Measurements from ENCODE around the gene HTR4.
"Not testable (repeated sequence)": the region's sequence is repeated elsewhere in the genome, so short reads cannot be mapped to it uniquely, and the experiment has no call there.

The HTR4 gene

GRCh38 chr5:148540647-148541046, 113.7 kb downstream of the HTR4 start:
- FAIRE-seq = no peak
- no peak for DNase-seq (ENCODE audit: insufficient read length, low spot score)

GRCh38 chr5:148539851-148540250, 114.5 kb downstream of the HTR4 start:
- FAIRE-seq = no peak

GRCh38 chr5:148535190-148535589, 119.1 kb downstream of the HTR4 start:
- FAIRE-seq (no peak), DNase-seq (ENCODE audit: insufficient read length, low spot score) (no peak)

More at GRCh38 chr5:148539851-148540250, 114.5 kb downstream of the HTR4 start:
- DNase-seq (ENCODE audit: insufficient read length, low spot score) = no peak

- no peak for DNase-seq (ENCODE audit: insufficient read length, low spot score)
- FAIRE-seq = no peak
These were observed 121.2 kb downstream of the HTR4 start for GRCh38 chr5:148532969-148533670.

- not testable (repeated sequence) for FAIRE-seq; DNase-seq (ENCODE audit: insufficient read length, low spot score)
These were observed 124.9 kb downstream of the HTR4 start for GRCh38 chr5:148529450-148529849.

- FAIRE-seq = no peak
These were observed 129.6 kb downstream of the HTR4 start for GRCh38 chr5:148524721-148525120.

GRCh38 chr5:148523139-148523538, 131.2 kb downstream of the HTR4 start:
- DNase-seq (ENCODE audit: insufficient read length, low spot score) (no peak), FAIRE-seq (no peak)

More at GRCh38 chr5:148524721-148525120, 129.6 kb downstream of the HTR4 start:
- DNase-seq (ENCODE audit: insufficient read length, low spot score) = no peak

- FAIRE-seq (no peak), DNase-seq (ENCODE audit: insufficient read length, low spot score) (no peak)
These were observed 138.9 kb downstream of the HTR4 start for GRCh38 chr5:148515460-148515859.

GRCh38 chr5:148514344-148514743, 140.0 kb downstream of the HTR4 start:
- no peak for FAIRE-seq
- DNase-seq (ENCODE audit: insufficient read length, low spot score) = no peak

- DNase-seq (ENCODE audit: insufficient read length, low spot score) (no peak), FAIRE-seq (no peak)
These were observed 141.8 kb downstream of the HTR4 start for GRCh38 chr5:148512498-148512897.

- DNase-seq (ENCODE audit: insufficient read length, low spot score) = no peak
- FAIRE-seq = no peak
These were observed 142.4 kb downstream of the HTR4 start for GRCh38 chr5:148511810-148512347.

- no peak for FAIRE-seq
These were observed 144.4 kb downstream of the HTR4 start for GRCh38 chr5:148509893-148510292.

GRCh38 chr5:148507648-148508047, 146.7 kb downstream of the HTR4 start:
- no peak for FAIRE-seq
- DNase-seq (ENCODE audit: insufficient read length, low spot score) = no peak

More at GRCh38 chr5:148509893-148510292, 144.4 kb downstream of the HTR4 start:
- DNase-seq (ENCODE audit: insufficient read length, low spot score) = no peak

- no peak for FAIRE-seq
- no peak for DNase-seq (ENCODE audit: insufficient read length, low spot score)
These were observed 154.9 kb downstream of the HTR4 start for GRCh38 chr5:148499452-148499851.

GRCh38 chr5:148497757-148498156, 156.6 kb downstream of the HTR4 start:
- FAIRE-seq (no peak), DNase-seq (ENCODE audit: insufficient read length, low spot score) (no peak)

GRCh38 chr5:148492351-148492750, 162.0 kb downstream of the HTR4 start:
- FAIRE-seq (no peak), DNase-seq (ENCODE audit: insufficient read length, low spot score) (no peak)

- DNase-seq (ENCODE audit: insufficient read length, low spot score) = no peak
- no peak for FAIRE-seq
These were observed 162.5 kb downstream of the HTR4 start for GRCh38 chr5:148491793-148492184.

GRCh38 chr5:148491015-148491792, 163.1 kb downstream of the HTR4 start:
- no peak for DNase-seq (ENCODE audit: insufficient read length, low spot score)
- FAIRE-seq = no peak

GRCh38 chr5:148488757-148489156, 165.6 kb downstream of the HTR4 start:
- DNase-seq (ENCODE audit: insufficient read length, low spot score) (no peak), FAIRE-seq (no peak)

GRCh38 chr5:148486456-148486855, 167.9 kb downstream of the HTR4 start:
- DNase-seq (ENCODE audit: insufficient read length, low spot score) (no peak), FAIRE-seq (no peak)

- FAIRE-seq (no peak), DNase-seq (ENCODE audit: insufficient read length, low spot score) (no peak)
These were observed 169.7 kb downstream of the HTR4 start for GRCh38 chr5:148484651-148485050.

GRCh38 chr5:148483750-148484149, 170.6 kb downstream of the HTR4 start:
- FAIRE-seq = no peak
- no peak for DNase-seq (ENCODE audit: insufficient read length, low spot score)
